Ishikawa (cell line): ENCODE measurements around the gene HDAC9.

Source experiments
- CEBPB ChIP-seq: IDR thresholded peaks from 2 replicates; pipeline ENCODE4 v1.6.1; 2012
- CREB1 ChIP-seq: IDR thresholded peaks from 2 replicates; pipeline ENCODE4 v1.6.1; 2012; ENCODE audit warnings: low read depth
- EP300 ChIP-seq: IDR thresholded peaks from 2 replicates; pipeline ENCODE4 v1.6.1; 2012; ENCODE audit warnings: borderline replicate concordance
- MAX ChIP-seq: IDR thresholded peaks from 2 replicates; pipeline ENCODE4 v1.6.1; 2012
- NFIC ChIP-seq: IDR thresholded peaks from 2 replicates; pipeline ENCODE4 v1.6.1; 2012
- REST ChIP-seq: IDR thresholded peaks from 2 replicates; pipeline ENCODE4 v1.6.1; 2012; ENCODE audit warnings: low read depth, mild to moderate bottlenecking
- TAF1 ChIP-seq: IDR thresholded peaks from 2 replicates; pipeline ENCODE4 v1.6.1; 2012; ENCODE audit warnings: low read depth, mild to moderate bottlenecking
- TEAD4 ChIP-seq: IDR thresholded peaks from 2 replicates; pipeline ENCODE4 v1.6.1; 2012
- ZBTB7A ChIP-seq: IDR thresholded peaks from 2 replicates; pipeline ENCODE4 v1.6.1; 2012; ENCODE audit warnings: low read depth

- TF ChIP-seq ZBTB7A (no peak), CEBPB (no peak), TAF1 (no peak), REST (no peak), CREB1 (no peak), TEAD4 (no peak), NFIC (no peak), MAX (no peak), EP300 (no peak)
These were observed 71.3 kb downstream of the HDAC9 start for GRCh38 chr7:18566829-18567228.
